GM21723 (cell line): ENCODE data around the gene SEMA6D.
"Not testable (repeated sequence)": the region's sequence is repeated elsewhere in the genome, so short reads cannot be mapped to it uniquely, and the experiment has no call there.

Source experiments
- ATAC-seq: cut with Tn5 transposase; IDR thresholded peaks from one replicate; pipeline ENCODE4 v1.9.1; 2021; ENCODE audit warnings: mild to moderate bottlenecking, moderate library complexity; ENCODE audit not compliant: unreplicated experiment

Gene SEMA6D

DNA sequence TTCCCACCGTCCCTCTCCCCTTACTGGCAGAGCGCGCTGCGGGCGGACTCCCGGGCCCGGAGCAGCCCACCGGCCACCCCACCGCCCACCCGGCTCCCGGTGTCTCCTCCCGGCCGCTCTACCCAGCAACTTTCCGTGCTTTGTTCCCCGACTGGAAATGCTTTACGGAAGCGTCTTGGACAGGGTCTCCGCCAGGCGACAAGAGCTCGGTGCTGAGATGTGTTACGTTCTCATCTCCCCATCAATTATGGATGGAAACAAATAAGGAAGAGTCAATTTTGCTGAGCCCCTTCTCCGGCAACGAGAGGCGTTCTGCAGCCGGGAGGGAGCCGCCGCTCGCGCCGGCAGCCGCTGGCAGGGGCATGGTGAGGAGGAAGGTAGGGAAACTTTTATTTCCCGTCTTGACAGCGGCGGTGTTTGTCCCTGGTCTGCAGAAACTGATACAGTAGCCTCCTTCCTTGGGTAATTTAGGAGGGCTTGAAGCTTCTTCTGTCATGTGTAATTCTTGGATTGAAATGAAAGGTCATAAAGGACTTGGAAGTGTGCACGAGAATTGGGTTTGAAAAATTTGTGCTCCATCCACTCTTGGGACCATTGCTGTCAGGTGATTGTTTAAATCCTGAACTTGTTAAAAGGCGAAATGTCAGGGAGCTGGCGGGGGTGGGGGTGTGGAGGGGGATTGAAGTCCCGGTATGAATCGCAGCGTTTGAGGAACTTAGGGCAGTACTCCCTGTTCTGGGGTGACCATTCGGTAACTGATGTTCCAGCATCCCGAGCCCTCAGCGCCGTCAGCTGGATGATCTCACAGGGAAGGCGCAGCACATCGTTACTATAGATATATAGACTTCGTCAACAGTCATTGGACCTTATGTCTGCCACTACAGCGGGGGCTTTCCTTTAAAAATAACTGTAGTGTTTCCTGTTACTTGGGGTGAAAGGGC lies 1.5 kb downstream of the SEMA6D start:
- ATAC-seq = no peak

GRCh38 chr15:47719730-47720129 lies 2.4 kb downstream of the SEMA6D start:
- no peak for ATAC-seq

DNA sequence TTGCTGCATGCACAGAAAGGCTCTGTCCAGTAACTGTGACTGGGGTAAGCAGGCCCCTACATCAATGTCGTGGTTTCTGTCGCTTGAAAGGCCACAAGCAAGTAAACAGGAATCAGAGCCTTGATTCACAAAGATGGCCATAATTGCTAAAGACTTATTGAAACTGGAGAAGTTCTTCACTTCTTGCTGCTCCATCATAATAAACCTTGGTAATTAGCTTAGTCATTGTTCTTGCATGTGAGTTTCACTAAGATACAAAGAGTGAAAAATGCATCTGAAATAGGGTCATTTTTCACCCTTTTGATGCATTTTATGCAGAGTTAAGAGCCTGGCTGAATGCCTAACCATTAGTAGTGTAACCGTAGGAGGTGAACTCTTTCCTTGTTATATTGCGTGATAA lies 3.2 kb downstream of the SEMA6D start:
- ATAC-seq = no peak

- no peak for ATAC-seq
These were observed 4.4 kb downstream of the SEMA6D start for GRCh38 chr15:47721676-47722075.

- ATAC-seq = no peak
These were observed 7.0 kb downstream of the SEMA6D start for GRCh38 chr15:47724346-47724745.

- no peak for ATAC-seq
These were observed 7.7 kb downstream of the SEMA6D start for GRCh38 chr15:47725051-47725450.

- no peak for ATAC-seq
These were observed 8.6 kb downstream of the SEMA6D start for GRCh38 chr15:47725906-47726305.

- no peak for ATAC-seq
These were observed 9.1 kb downstream of the SEMA6D start for GRCh38 chr15:47726399-47726823.

DNA sequence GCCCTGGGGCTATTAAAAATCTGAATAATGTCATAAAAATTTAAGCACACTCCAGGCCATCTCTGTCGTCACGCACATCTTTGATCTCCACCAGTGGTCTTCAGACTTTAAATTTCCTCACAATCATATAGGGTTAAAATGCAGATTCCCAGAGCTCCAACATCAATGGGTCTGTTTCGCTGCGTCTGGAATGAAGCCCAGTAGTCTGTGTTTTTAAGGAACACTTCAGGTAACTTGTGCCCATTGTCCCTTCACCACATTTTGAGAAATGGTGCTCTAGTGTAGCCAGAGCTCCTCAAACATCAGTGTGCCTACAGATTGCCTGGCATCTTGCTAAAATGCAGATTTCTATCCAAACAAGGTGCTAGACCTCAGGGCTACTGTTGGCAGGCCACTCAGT lies 9.8 kb downstream of the SEMA6D start:
- ATAC-seq = no peak

GRCh38 chr15:47727676-47728075 lies 10.4 kb downstream of the SEMA6D start:
- ATAC-seq = no peak

DNA sequence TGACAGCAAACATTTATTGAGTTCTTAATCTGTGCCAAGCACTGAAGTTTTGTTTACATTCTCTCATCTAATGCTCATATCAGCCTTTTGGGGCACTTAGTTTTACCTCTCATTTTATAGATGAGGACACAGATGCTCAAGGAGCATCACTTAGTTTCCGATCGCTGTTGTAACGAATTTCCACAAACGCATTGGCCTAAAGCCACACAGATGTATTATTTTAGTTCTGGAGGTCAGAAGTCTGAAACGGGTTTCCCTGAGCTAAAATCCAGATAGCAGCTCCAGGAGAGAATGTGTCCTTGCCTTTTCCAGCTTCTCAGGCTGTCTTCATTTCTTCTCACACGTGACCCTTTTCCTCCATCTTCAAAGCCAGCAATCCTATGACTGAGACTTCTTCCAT lies 11.1 kb downstream of the SEMA6D start:
- no peak for ATAC-seq

GRCh38 chr15:47728886-47729285 lies 11.6 kb downstream of the SEMA6D start:
- ATAC-seq = no peak

DNA sequence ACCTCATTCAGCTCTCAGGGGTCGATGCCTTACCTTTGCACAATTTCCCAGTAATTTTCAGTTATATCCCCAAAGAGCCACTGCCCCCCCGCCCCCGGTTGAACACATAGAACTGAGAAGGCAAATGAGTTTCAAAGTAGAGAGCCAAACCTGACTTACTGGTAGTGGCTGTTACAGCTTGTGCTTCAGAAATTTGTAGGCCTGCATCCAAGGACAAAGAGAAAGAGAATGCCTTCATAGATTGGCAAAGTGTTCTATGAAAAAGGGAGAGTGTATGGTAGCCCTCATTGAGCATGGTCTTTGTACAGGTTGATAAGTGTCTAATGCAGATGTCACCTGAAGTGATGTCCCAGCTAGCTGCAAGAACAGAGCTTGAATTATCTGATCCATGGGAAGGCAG lies 13.9 kb downstream of the SEMA6D start:
- no peak for ATAC-seq

DNA sequence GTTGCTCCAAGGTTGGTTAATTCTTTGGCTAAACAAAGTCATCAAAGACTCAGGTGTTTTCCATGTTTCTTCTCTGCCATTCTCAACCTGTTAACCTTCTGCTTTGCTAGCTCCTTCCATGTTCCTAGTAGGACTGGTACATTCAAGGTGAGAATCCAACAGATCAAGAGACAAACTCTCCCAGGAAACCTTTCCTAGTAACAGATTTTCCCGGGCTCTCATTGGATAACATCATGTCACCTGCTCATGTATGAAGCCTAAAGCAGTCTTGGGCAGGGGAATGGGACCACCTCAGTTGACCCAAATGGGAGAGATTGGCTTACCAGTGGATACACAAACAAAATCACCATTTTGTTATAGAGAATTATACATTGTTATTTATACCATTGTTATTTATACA lies 14.9 kb downstream of the SEMA6D start:
- no peak for ATAC-seq

DNA sequence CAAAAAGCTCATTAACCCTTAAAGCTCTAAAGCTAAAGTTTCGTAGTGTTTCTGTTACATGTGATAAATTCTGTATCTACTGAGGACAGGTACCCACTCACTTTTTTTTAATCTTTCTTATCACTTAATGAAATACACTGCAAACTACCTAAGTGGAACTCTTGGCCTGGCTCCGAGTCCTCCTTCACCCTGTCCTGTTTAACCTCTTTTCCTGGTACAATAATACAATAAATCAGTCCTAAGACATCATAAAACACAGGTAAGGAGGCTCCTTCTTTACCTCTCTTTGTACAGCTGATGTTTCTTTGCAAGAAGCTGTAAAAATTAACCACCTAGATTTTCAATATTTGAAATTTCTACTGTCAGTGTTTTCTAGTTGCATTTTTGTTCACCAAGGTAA lies 15.8 kb downstream of the SEMA6D start:
- no peak for ATAC-seq

- ATAC-seq = no peak
These were observed 19.0 kb downstream of the SEMA6D start for GRCh38 chr15:47736143-47736786.

DNA sequence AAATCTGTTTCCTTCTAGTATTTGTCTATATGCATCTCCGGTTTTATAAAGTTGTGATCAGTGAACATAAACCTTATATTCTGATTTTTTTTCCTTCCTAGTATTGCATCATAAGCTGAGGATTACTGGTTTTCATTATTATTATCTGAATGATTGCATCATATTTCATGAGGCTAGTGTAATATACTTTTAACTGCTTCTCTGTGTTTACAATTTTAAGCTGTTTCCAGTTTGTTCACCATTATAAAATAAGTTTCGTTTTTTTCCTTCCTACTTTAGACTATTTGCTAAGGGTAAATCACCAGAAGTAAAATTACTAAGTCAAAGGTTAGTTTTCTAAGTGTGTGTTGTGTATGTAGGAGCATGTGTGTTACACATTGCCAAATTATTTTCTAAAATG lies 20.2 kb downstream of the SEMA6D start:
- no peak for ATAC-seq

DNA sequence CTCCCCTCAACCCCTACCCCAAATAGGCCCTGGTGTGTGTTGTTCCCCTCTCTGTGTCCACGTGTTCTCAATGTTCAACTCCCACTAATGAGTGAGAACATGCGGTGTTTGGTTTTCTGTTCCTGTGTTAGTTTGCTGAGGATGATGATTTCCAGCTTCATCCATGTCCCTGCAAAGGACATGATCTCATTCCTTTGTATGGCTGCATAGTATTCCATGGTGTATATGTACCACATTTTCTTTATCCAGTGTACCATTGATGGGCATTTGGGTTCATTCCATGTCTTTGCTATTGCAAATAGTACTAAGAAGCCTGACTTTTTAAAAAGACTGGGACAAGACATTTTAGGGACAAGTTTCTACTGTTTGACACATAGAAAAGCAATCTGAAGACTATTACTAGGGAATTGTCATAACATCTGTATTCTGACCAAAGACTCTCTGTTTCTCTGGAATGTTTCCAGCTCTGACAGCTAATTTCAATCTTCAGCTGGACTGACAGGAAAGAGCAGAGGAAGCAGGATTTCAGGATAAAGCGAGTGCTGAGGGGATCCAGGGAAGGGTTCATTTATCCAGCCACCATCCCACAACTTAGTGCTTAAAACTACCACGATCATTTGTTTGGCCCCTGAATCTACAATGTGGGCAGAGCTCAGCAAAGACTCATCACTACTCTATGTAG lies 21.0 kb downstream of the SEMA6D start:
- ATAC-seq = not testable (repeated sequence)

GRCh38 chr15:47741082-47741481 lies 23.8 kb downstream of the SEMA6D start:
- ATAC-seq = no peak

GRCh38 chr15:47741907-47742306 lies 24.6 kb downstream of the SEMA6D start:
- ATAC-seq = no peak

- no peak for ATAC-seq
These were observed 25.0 kb downstream of the SEMA6D start for GRCh38 chr15:47742334-47742733.

GRCh38 chr15:47742742-47743141 lies 25.4 kb downstream of the SEMA6D start:
- ATAC-seq = no peak
